SU-DHL-6 (cell line): ENCODE results near the gene OR1C1.
"Not testable (repeated sequence)": the region's sequence is repeated elsewhere in the genome, so short reads cannot be mapped to it uniquely, and the experiment has no call there.

Experiments
- H2AFZ ChIP-seq: fragments of 200-600 bp; sonication (generic); 2 replicates; pipeline ENCODE4 v1.6.1; 2014; ENCODE audit warnings: low read depth, mild to moderate bottlenecking, moderate library complexity, mixed read lengths, antibody characterized with exemption, low read length; ENCODE audit not compliant: severe bottlenecking
- H3F3A ChIP-seq: fragments of 200-600 bp; shearing (Covaris generic); 2 replicates; pipeline ENCODE4 v1.6.0; 2016; ENCODE audit warnings: antibody characterized with exemption, mild to moderate bottlenecking; ENCODE audit not compliant: insufficient read depth
- H3K27ac ChIP-seq: fragments of 200-600 bp; sonication (generic); 2 replicates; pipeline ENCODE4 v1.5.1; 2016; ENCODE audit warnings: low read depth, mild to moderate bottlenecking, low read length, moderate library complexity, mixed read lengths
- H3K27me3 ChIP-seq: fragments of 200-600 bp; sonication (generic), shearing (Covaris generic); 2 replicates; pipeline ENCODE4 v1.6.0; 2014; ENCODE audit warnings: mild to moderate bottlenecking, low read length
- H3K36me3 ChIP-seq: fragments of 200-600 bp; sonication (generic); 2 replicates; pipeline ENCODE4 v1.6.1; 2014; ENCODE audit warnings: mild to moderate bottlenecking, low read length, mixed read lengths
- H3K4me2 ChIP-seq: fragments of 300-600, 200-600 bp; shearing (Covaris generic), sonication (generic); 2 replicates; pipeline ENCODE4 v1.6.0; 2014; ENCODE audit warnings: low read length, low read depth, mild to moderate bottlenecking; ENCODE audit not compliant: poor library complexity, severe bottlenecking
- H3K4me3 ChIP-seq: fragments of 200-600 bp; sonication (generic); 2 replicates; pipeline ENCODE4 v1.5.1; 2014; ENCODE audit warnings: antibody characterized with exemption, low read length, mild to moderate bottlenecking, mixed read lengths; ENCODE audit not compliant: insufficient read depth, poor library complexity, severe bottlenecking
- H3K79me2 ChIP-seq: fragments of 200-600 bp; sonication (generic); 2 replicates; pipeline ENCODE4 v1.6.1; 2014; ENCODE audit warnings: mild to moderate bottlenecking, low read length, moderate library complexity; ENCODE audit not compliant: insufficient read depth
- H3K9ac ChIP-seq: fragments of 200-600 bp; sonication (generic); 2 replicates; pipeline ENCODE4 v1.7.0; 2014; ENCODE audit warnings: mild to moderate bottlenecking, low read length
- H3K9me2 ChIP-seq: fragments of 200-600 bp; sonication (generic); replicated peaks from 2 replicates; pipeline ENCODE4 v1.6.1; 2014; ENCODE audit warnings: low read length; ENCODE audit not compliant: insufficient read depth
- H3K9me3 ChIP-seq: fragments of 200-600 bp; sonication (generic); 2 replicates; pipeline ENCODE4 v1.6.1; 2014; ENCODE audit warnings: low read length, mixed read lengths; ENCODE audit not compliant: insufficient read depth
- H4K20me1 ChIP-seq: fragments of 200-600 bp; sonication (generic); 2 replicates; pipeline ENCODE4 v1.6.1; 2014; ENCODE audit warnings: low read depth, mild to moderate bottlenecking, antibody characterized with exemption, low read length, moderate library complexity, mixed read lengths
- EZH2phosphoT487 ChIP-seq: fragments of 200-600 bp; sonication (generic), shearing (Covaris generic); conservative IDR thresholded peaks from 2 replicates; pipeline ENCODE4 v1.6.1; 2018; ENCODE audit warnings: mild to moderate bottlenecking, antibody characterized with exemption, low read length, moderate library complexity, mixed read lengths
- TF ChIP-seq, protein P1 (sequence below): fragments of 200-600 bp; sonication (generic); IDR thresholded peaks from one replicate; pipeline ENCODE4 v1.5.1; 2017; ENCODE audit warnings: antibody characterized with exemption, mild to moderate bottlenecking, low read length, moderate library complexity; ENCODE audit not compliant: insufficient read depth, poor library complexity, severe bottlenecking

OR1C1 gene

DNA sequence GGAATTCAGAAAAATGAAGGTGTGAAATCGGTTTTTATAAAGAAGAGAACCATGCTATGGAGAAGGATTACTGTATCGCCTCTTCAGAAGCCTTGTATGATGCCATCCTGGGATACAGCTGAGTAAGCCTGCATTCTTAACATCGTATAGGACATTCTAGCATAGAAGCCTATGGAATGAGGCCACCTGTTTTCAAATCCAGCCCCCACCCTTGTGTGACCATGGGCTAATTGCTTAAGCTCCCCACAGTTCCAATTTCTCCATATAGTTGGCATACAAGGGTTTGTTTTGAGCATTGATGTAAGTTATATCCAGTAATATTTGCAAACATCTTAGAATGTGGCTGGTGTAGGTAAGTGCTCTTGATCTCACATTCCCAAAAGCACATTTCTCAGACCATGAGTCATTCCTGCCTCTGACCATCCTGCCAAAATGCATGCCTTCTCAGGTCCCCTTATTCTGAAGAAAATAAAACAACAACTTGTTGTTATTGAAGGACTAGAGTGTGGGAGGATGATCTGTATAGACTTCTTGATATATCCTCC is 13.9 kb downstream of the OR1C1 start:
- Histone ChIP-seq H3K9me3 (no peaks in the 10 kb centered on the region), H3K4me3 (no peak overlapping the region), H3K79me2 (no peaks in the 10 kb centered on the region), H3K27ac (no peak overlapping the region), H2AFZ (no peak overlapping the region), H3K4me2 (no peak overlapping the region), H4K20me1 (no peaks in the 10 kb centered on the region), H3K36me3 (no peaks in the 10 kb centered on the region), H3F3A (no peaks in the 10 kb centered on the region), H3K9me2 (no peaks in the 10 kb centered on the region), H3K9ac (no peak overlapping the region), H3K27me3 (no peaks in the 10 kb centered on the region)
- TF ChIP-seq, protein P1, sequence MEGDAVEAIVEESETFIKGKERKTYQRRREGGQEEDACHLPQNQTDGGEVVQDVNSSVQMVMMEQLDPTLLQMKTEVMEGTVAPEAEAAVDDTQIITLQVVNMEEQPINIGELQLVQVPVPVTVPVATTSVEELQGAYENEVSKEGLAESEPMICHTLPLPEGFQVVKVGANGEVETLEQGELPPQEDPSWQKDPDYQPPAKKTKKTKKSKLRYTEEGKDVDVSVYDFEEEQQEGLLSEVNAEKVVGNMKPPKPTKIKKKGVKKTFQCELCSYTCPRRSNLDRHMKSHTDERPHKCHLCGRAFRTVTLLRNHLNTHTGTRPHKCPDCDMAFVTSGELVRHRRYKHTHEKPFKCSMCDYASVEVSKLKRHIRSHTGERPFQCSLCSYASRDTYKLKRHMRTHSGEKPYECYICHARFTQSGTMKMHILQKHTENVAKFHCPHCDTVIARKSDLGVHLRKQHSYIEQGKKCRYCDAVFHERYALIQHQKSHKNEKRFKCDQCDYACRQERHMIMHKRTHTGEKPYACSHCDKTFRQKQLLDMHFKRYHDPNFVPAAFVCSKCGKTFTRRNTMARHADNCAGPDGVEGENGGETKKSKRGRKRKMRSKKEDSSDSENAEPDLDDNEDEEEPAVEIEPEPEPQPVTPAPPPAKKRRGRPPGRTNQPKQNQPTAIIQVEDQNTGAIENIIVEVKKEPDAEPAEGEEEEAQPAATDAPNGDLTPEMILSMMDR, result no peak
- no peak for TF ChIP-seq EZH2phosphoT487

DNA sequence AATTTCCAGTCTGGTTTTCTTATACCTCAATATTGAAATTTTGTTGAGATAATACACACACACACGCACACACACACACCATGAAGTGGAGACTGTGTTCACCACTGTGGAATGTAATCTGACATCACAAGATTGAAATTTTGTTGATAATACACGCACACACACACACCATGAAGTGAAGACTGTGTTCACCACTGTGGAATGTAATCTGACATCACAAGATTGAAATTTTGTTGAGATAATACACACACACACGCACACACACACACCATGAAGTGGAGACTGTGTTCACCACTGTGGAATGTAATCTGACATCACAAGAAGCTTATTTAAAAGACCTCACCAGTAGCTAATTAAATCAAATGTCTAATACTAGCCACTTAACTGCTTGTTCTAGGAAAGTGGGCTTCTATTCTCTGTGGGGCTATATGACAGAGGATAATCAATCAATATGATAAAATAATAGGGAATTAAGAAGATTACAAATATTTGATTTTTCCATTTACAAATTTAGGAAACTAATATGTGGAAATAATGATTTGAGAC is 18.1 kb downstream of the OR1C1 start:
- not testable (repeated sequence) for H3K27ac ChIP-seq, H2AFZ ChIP-seq, H3K9ac ChIP-seq, H3K4me2 ChIP-seq, H3K27me3 ChIP-seq, H3K9me3 ChIP-seq, H3K79me2 ChIP-seq, H3F3A ChIP-seq, H3K4me3 ChIP-seq, H3K36me3 ChIP-seq, H4K20me1 ChIP-seq, H3K9me2 ChIP-seq

DNA sequence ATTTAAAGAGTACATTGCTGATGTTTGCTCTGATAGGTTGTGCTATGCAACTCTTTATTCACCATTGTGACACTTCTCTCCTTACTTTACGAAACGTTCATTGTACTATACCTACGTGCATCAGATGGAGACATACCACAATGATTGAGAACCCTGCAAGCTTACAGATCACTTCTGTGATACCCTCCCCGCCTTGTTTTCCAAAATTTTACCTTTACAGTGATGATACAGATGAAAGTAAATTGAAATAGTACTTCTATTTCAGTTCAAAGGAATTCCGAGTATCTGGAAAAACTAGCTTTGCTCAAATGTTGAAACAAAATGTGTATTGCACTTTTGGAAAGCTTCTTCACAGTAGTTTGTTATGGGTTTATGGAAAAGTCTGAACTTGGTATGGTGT is 18.6 kb downstream of the OR1C1 start:
- no peaks in the 10 kb centered on the region for H4K20me1 ChIP-seq
- H3K9me3 ChIP-seq, result no peaks in the 10 kb centered on the region
- H3K4me3 ChIP-seq, result no peak overlapping the region
- no peaks in the 10 kb centered on the region for H3K27me3 ChIP-seq
- H3K9ac ChIP-seq, result no peak overlapping the region
- H3K27ac ChIP-seq, result no peak overlapping the region
- H3K79me2 ChIP-seq, result no peaks in the 10 kb centered on the region
- no peak for TF ChIP-seq EZH2phosphoT487
- TF ChIP-seq, protein P1, result no peak
- H2AFZ ChIP-seq, result no peak overlapping the region
- no peaks in the 10 kb centered on the region for H3K36me3 ChIP-seq
- no peak overlapping the region for H3K4me2 ChIP-seq
- no peaks in the 10 kb centered on the region for H3K9me2 ChIP-seq
- H3F3A ChIP-seq, result no peaks in the 10 kb centered on the region

DNA sequence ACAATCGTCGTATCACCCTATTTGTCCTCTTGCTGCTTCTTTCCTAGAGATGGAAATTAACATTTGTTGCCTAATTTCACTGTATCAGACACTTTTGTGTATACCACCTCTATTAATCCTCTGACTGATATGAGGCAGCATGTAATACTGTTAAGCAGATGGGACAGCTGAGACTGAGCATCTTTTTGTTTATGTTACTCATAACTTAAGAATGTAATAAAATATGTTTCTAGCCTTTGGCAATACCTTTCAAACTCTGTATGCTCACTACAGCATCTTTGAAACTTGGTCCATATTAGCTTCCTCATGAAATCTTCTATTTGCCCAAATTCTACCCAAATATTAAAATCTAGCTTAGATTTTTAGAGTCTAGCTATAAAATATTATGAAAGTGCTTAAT is 19.6 kb downstream of the OR1C1 start:
- Histone ChIP-seq H3F3A (no peaks in the 10 kb centered on the region), H2AFZ (no peak overlapping the region), H3K27ac (no peak overlapping the region), H3K9me2 (no peaks in the 10 kb centered on the region), H3K27me3 (no peaks in the 10 kb centered on the region), H3K4me2 (no peak overlapping the region), H3K9ac (no peak overlapping the region), H4K20me1 (no peaks in the 10 kb centered on the region), H3K4me3 (no peak overlapping the region), H3K9me3 (no peaks in the 10 kb centered on the region), H3K79me2 (no peaks in the 10 kb centered on the region), H3K36me3 (no peaks in the 10 kb centered on the region)
- TF ChIP-seq, protein P1, result no peak
- TF ChIP-seq EZH2phosphoT487, result no peak
